ENCODE data around the gene ADAM21. TPM values are rescaled to one million over a fixed set of nuclear protein-coding genes. Genes with fewer than 3 reads are reported as not detected.
A peak's percentile ranks its signal among the peaks of the same experiment; 100 is the strongest.

The ADAM21 gene
- total and polyA plus RNA-seq, 2 of the 13 experiments (the other 11 are each of a cell fraction or from before 2014, with no cell fraction given), result 0.03 to 0.07 TPM

DNA sequence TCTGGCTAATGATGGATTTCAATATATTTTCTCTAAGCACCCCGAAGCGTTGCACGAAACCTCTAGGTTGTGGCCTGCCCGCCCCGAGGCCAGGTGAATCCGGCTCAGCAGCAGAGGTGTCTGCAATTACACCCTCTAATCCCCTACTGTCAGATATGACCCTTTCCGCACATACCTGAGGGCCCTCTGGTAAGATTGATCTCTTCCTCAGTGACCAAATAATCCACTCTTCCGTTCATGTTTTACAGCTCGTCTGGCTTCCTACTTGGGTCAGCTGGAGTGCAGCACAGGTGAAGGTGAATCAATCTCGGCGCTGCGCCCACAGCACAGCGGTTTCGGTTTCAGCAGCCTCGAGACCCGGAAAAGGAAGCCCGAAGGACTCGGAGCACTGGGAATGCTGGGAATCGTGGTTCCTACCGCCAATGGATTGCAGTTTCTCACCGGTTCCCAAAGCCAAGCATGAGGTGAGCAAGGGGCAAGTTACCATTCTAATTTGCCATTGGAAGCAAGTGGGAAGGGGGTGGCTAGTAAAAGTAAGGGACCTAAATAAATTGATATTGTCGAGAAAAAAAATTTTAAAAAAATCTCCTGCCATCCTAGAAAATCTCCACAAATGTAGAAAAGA, 35.1 kb upstream of the ADAM21 start, which contains the start of gene SYNJ2BP (continued):
- peak; percentile 83; the same call in 1 of the 2 replicates for TF ChIP-seq SIN3A (IDR thresholded peaks at IDR 0.05; ENCODE audit: borderline replicate concordance, low read depth, low read length)
- TF ChIP-seq ZFP37 (CRISPR knock-in tag; IDR thresholded peaks at IDR 0.05; ENCODE audit: borderline replicate concordance), result 0 out of 2 replicates have a peak, but pooled peaks have one; percentile 22
- TF ChIP-seq GTF3A (CRISPR knock-in tag; conservative IDR thresholded peaks at IDR 0.05), result no peak
- TF ChIP-seq SRSF1 (optimal IDR thresholded peaks at IDR 0.05; ENCODE audit: low read depth, low read length), result no peak
- 0 out of 2 replicates have a peak, but pooled peaks have one; percentile 23 for TF ChIP-seq GATAD2A (CRISPR knock-in tag; IDR thresholded peaks at IDR 0.05)
- TF ChIP-seq ZNF781 (CRISPR knock-in tag; IDR thresholded peaks at IDR 0.05; ENCODE audit: borderline replicate concordance, not compliant biosample characterization), result no peak
- TF ChIP-seq SNAPC2 (CRISPR knock-in tag; IDR thresholded peaks at IDR 0.05), result 0 out of 2 replicates have a peak, but pooled peaks have one; percentile 47
- TF ChIP-seq YEATS2 (CRISPR knock-in tag; IDR thresholded peaks at IDR 0.05; ENCODE audit: borderline replicate concordance), result peak; percentile 71; the same call in 1 of the 2 replicates
- no peak for TF ChIP-seq FOXO1 (CRISPR knock-in tag; IDR thresholded peaks at IDR 0.05)
- no peak for TF ChIP-seq EHMT2 (IDR thresholded peaks at IDR 0.05; ENCODE audit: borderline replicate concordance, low read depth, low read length)
- TF ChIP-seq TARDBP (CRISPR knock-in tag; IDR thresholded peaks at IDR 0.05), result peak; percentile 65; the same call in 1 of the 2 replicates
- no peak for TF ChIP-seq IKZF4 (CRISPR knock-in tag; IDR thresholded peaks at IDR 0.05; ENCODE audit: borderline replicate concordance, low read depth, not compliant biosample characterization)
- TF ChIP-seq FOXA3 (CRISPR knock-in tag; IDR thresholded peaks at IDR 0.05), result peak; percentile 36; the same call in 1 of the 2 replicates
- TF ChIP-seq, protein P1, sequence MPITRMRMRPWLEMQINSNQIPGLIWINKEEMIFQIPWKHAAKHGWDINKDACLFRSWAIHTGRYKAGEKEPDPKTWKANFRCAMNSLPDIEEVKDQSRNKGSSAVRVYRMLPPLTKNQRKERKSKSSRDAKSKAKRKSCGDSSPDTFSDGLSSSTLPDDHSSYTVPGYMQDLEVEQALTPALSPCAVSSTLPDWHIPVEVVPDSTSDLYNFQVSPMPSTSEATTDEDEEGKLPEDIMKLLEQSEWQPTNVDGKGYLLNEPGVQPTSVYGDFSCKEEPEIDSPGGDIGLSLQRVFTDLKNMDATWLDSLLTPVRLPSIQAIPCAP (CRISPR knock-in tag; IDR thresholded peaks at IDR 0.05; ENCODE audit: low read depth), result peak; percentile 95
- TF ChIP-seq SP2 (CRISPR knock-in tag; IDR thresholded peaks at IDR 0.05), result no peak
- TF ChIP-seq SKI (IDR thresholded peaks at IDR 0.05; ENCODE audit: partially characterized antibody), result no peak
- TF ChIP-seq ZMYM2 (CRISPR knock-in tag; IDR thresholded peaks at IDR 0.05), result no peak
- TF ChIP-seq, protein P2, sequence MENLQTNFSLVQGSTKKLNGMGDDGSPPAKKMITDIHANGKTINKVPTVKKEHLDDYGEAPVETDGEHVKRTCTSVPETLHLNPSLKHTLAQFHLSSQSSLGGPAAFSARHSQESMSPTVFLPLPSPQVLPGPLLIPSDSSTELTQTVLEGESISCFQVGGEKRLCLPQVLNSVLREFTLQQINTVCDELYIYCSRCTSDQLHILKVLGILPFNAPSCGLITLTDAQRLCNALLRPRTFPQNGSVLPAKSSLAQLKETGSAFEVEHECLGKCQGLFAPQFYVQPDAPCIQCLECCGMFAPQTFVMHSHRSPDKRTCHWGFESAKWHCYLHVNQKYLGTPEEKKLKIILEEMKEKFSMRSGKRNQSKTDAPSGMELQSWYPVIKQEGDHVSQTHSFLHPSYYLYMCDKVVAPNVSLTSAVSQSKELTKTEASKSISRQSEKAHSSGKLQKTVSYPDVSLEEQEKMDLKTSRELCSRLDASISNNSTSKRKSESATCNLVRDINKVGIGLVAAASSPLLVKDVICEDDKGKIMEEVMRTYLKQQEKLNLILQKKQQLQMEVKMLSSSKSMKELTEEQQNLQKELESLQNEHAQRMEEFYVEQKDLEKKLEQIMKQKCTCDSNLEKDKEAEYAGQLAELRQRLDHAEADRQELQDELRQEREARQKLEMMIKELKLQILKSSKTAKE (CRISPR knock-in tag; IDR thresholded peaks at IDR 0.05; ENCODE audit: borderline replicate concordance), result no peak
- TF ChIP-seq ZNF788 (CRISPR knock-in tag; IDR thresholded peaks at IDR 0.05; ENCODE audit: borderline replicate concordance), result peak; percentile 81; the same call in 1 of the 2 replicates
- peak; percentile 67 for TF ChIP-seq TBX2 (CRISPR knock-in tag; IDR thresholded peaks at IDR 0.05; ENCODE audit: borderline replicate concordance)
- 0 out of 2 replicates have a peak, but pooled peaks have one; percentile 66 for TF ChIP-seq ESRRA (CRISPR knock-in tag; IDR thresholded peaks at IDR 0.05; ENCODE audit: low read depth)
- 0 out of 2 replicates have a peak, but pooled peaks have one; percentile 16 for TF ChIP-seq ATF1 (CRISPR knock-in tag; IDR thresholded peaks at IDR 0.05)
- peak; percentile 47 for TF ChIP-seq SPEN (CRISPR knock-in tag; IDR thresholded peaks at IDR 0.05; ENCODE audit: low read depth)
- TF ChIP-seq ZNF326 (CRISPR knock-in tag; IDR thresholded peaks at IDR 0.05; ENCODE audit: borderline replicate concordance), result no peak
- TF ChIP-seq TSC22D2 (CRISPR knock-in tag; IDR thresholded peaks at IDR 0.05; ENCODE audit: borderline replicate concordance), result no peak

Data from HepG2 (cell line).